Adrenal gland (tissue), 5 donors: ENCODE data around the gene LCOR.

Experiments
- CTCF ChIP-seq, 6 experiments: fragments of 450-650 bp in 4 of 6; fragments of 200-600 bp in 2 of 6; sonication (generic) in 1 of 6; IDR thresholded peaks; 1 replicate in 5 of 6; 2 replicates in 1 of 6; pipeline versions ENCODE4 v1.5.1 to v1.8.0; 2016 to 2021; ENCODE audit warnings: antibody characterized with exemption in 6 of 6, mild to moderate bottlenecking in 2 of 6, moderate library complexity in 1 of 6
- POLR2A ChIP-seq, 2 donors: fragments of 450-650 bp; IDR thresholded peaks; one replicate each; pipeline ENCODE4 v1.6.1; 2017; ENCODE audit warnings: antibody characterized with exemption in 2 of 2, mild to moderate bottlenecking in 2 of 2, moderate library complexity in 1 of 2
- donor health status: DM: no; HTN: no; CAD: no.

- TF ChIP-seq POLR2A (IDR thresholded peaks at IDR 0.05), result no peak
- TF ChIP-seq CTCF (IDR thresholded peaks at IDR 0.05), result no peak
Measured at GRCh38 chr10:97006364-97006763, 174.3 kb downstream of the LCOR start.
